SK-N-MC (cell line): ENCODE measurements around the gene PRTN3.

Experiments used
- EZH2 ChIP-seq: fragments of 200-600 bp; sonication (generic); IDR thresholded peaks from one replicate; pipeline ENCODE4 v1.6.1; 2017; ENCODE audit warnings: antibody characterized with exemption
- FOXP2 ChIP-seq: optimal IDR thresholded peaks from 2 replicates; pipeline ENCODE3; 2011; ENCODE audit warnings: mild to moderate bottlenecking, moderate library complexity; ENCODE audit not compliant: insufficient read depth; ENCODE audit errors: extremely low read length, control extremely low read depth
- POLR2AphosphoS5 ChIP-seq: IDR thresholded peaks from 2 replicates; pipeline ENCODE4 v1.6.1; 2012; ENCODE audit warnings: mild to moderate bottlenecking, low read depth, low read length, borderline replicate concordance

DNA sequence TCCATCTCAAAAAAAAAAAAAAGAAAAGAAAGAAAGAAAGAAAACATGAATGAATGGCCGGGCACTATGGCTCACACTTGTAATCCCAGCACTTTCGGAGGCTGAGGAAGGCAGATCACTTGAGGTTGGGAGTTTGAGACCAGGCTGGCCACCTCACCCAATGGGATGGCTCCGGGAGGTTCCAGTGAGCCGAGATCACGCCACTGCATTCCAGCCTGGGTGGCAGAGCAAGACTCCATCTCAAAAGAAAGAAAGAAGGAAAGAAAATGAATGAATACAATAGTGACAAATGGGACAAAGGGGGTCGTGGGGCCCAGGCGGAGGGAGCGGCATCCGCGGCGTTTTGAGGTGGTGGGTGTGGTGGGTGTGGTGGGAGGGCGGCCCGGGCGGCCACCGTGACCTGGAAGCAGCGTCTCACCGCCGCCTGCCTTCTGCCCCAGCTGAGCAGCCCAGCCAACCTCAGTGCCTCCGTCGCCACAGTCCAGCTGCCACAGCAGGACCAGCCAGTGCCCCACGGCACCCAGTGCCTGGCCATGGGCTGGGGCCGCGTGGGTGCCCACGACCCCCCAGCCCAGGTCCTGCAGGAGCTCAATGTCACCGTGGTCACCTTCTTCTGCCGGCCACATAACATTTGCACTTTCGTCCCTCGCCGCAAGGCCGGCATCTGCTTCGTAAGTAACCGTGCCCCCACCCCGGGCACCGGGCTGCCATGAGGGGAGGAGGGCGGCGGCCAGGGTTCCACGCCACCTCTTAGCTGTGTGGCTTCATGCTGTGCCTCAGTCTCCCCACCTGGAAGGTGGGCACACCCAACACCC lies 5.1 kb downstream of the PRTN3 start:
- TF ChIP-seq FOXP2 (no peak), EZH2 (no peak), POLR2AphosphoS5 (no peak)
